HL-60 (cell line): ENCODE measurements around the gene PIGZ.

Experiments
- DNase-seq, 2 experiments: peaks; one replicate each; pipeline ENCODE4 v3.0.0-alpha.2; 2010 to 2020; ENCODE audit warnings: low read depth in 1 of 2, low spot score in 1 of 2
- H3K27ac ChIP-seq: fragments of 250-450 bp; sonication (Bioruptor Pico); replicated peaks from 2 replicates; pipeline ENCODE4 v1.5.1; 2020; ENCODE audit warnings: mild to moderate bottlenecking, moderate library complexity
- H3K27me3 ChIP-seq: fragments of 250-450 bp; sonication (Bioruptor Pico); 2 replicates; pipeline ENCODE4 v1.5.1; 2021; ENCODE audit warnings: mild to moderate bottlenecking, moderate library complexity; ENCODE audit not compliant: insufficient read depth, poor library complexity, severe bottlenecking
- H3K4me3 ChIP-seq: replicated peaks from 2 replicates; pipeline ENCODE4 v1.5.1; 2011; ENCODE audit warnings: mild to moderate bottlenecking, control low read depth, low read length; ENCODE audit not compliant: insufficient read depth
- CTCF ChIP-seq: IDR thresholded peaks from one replicate; pipeline ENCODE4 v1.5.1; 2011; ENCODE audit warnings: low read length, control low read depth, inconsistent platforms; ENCODE audit not compliant: insufficient read depth
- GABPA ChIP-seq: IDR thresholded peaks from 2 replicates; pipeline ENCODE4 v1.6.1; 2012; ENCODE audit warnings: low read depth
- POLR2AphosphoS5 ChIP-seq: IDR thresholded peaks from 2 replicates; pipeline ENCODE4 v1.6.1; 2012; ENCODE audit warnings: low read depth
- REST ChIP-seq: IDR thresholded peaks from 2 replicates; pipeline ENCODE4 v1.6.1; 2012; ENCODE audit warnings: low read depth; ENCODE audit not compliant: insufficient replicate concordance
- SPI1 ChIP-seq: IDR thresholded peaks from 2 replicates; pipeline ENCODE4 v1.6.1; 2012; ENCODE audit warnings: low read depth, mild to moderate bottlenecking, borderline replicate concordance

PIGZ gene

GRCh38 chr3:196962108-196962929, 6.3 kb downstream of the PIGZ start:
- H3K27me3 ChIP-seq = no peaks in the 10 kb centered on the region
- DNase-seq = no peak
- H3K27ac ChIP-seq = no peak overlapping the region
- H3K4me3 ChIP-seq = no peak overlapping the region
- TF ChIP-seq CTCF (no peak), GABPA (no peak), SPI1 (no peak), POLR2AphosphoS5 (no peak)

GRCh38 chr3:196954832-196955231, 13.8 kb downstream of the PIGZ start:
- Histone ChIP-seq H3K27ac (no peak overlapping the region), H3K27me3 (no peaks in the 10 kb centered on the region), H3K4me3 (no peak overlapping the region)
- TF ChIP-seq CTCF (no peak), GABPA (no peak), REST (no peak), SPI1 (no peak), POLR2AphosphoS5 (no peak)
- DNase-seq = no peak

- H3K4me3 ChIP-seq = no peak overlapping the region
- no peak for DNase-seq
- TF ChIP-seq POLR2AphosphoS5 (no peak), GABPA (no peak), REST (no peak), CTCF (no peak), SPI1 (no peak)
- no peak overlapping the region for H3K27ac ChIP-seq
- H3K27me3 ChIP-seq = no peaks in the 10 kb centered on the region
Observed at GRCh38 chr3:196951371-196951770, 17.3 kb downstream of the PIGZ start.
